Stimulated activated CD4-positive, alpha-beta T cell treated with anti-CD3 and anti-CD28 coated beads, Interleukin-4, amount 100 ng/mL, for 48 hours (primary cell): ENCODE data around the gene ARHGEF6.

ENCODE experiments used
- DNase-seq, 2 donors: peaks; one replicate each; pipeline ENCODE4 v3.0.0-alpha.2; 2020; ENCODE audit warnings: low read depth in 2 of 2

The ARHGEF6 gene

GRCh38 chrX:136646602-136647239, 134.0 kb downstream of the ARHGEF6 start:
- DNase-seq = no peak

GRCh38 chrX:136643243-136643642, 137.5 kb downstream of the ARHGEF6 start:
- no peak for DNase-seq

GRCh38 chrX:136639506-136640176, 141.1 kb downstream of the ARHGEF6 start:
- DNase-seq = no peak

DNA sequence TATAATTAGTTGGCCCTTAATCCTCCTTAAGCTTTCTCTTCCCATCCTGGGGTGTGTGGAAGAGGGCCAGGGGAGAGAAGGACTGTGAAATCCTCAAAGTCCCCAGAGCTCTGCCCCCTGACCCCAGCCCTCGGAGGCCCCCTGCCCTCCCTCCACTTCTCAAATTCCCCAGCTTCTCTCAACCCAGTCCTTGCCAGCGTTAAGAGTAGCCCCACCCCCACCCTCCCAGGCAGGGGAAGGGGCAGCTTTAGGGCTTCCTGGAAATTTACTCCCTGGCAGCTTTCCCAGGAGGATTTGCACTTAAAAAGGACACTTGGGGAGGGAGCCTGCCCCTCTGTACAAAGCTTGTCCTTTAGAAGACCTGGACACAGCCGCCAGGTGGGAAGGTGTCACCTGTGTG, 144.6 kb downstream of the ARHGEF6 start:
- DNase-seq = no peak

DNA sequence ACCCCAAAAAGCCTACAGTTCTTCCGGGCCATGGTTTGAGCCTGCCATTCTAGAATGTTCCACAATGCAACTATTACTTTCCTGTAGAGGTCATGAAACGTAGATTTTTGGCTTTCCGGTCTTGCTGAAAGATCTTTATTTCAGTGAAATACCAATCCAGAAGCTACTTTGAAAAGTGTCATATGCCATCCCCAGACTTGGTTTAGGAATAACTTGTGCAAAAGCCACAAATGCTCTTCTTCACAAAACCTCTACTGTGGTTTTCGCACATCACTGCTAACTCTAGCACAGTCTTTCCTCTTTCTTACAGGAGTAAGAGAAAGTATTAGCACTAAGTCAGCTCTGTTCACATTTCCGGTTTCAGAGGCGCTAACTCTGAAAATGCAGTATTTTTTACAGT, 145.5 kb downstream of the ARHGEF6 start:
- DNase-seq = no peak

GRCh38 chrX:136630881-136631280, 149.9 kb downstream of the ARHGEF6 start:
- DNase-seq = no peak

DNA sequence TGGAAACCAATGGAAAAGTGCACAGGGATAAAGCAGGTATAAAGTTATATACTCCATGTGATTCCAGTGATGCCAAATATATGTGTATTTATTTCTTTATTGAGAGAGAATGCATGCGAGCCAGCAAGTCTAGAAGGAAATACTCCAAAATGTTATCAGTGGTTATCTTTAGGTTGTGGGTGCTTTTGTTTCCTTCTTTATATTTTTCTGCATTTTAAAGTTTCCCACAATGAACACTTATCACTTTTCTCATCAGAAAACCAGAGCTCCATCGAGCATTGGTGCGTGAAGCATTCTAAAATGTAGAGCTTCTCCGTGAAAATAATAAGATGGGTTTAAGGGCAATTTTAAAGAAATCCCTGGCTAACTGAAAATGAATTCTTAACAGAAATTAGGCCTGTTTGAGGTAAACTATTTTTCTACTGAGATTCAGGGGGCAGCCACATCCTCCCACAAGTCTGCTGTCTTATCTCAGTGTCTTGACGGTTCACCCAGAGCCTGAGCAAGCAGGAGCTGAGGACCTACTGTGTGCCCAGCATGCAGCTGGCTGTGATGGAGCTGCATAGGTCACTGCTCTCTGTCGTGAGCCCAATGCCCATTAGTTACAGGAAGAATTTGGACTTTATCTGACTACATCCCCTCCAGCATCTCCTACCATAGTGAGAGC, 151.5 kb downstream of the ARHGEF6 start:
- no peak for DNase-seq

DNA sequence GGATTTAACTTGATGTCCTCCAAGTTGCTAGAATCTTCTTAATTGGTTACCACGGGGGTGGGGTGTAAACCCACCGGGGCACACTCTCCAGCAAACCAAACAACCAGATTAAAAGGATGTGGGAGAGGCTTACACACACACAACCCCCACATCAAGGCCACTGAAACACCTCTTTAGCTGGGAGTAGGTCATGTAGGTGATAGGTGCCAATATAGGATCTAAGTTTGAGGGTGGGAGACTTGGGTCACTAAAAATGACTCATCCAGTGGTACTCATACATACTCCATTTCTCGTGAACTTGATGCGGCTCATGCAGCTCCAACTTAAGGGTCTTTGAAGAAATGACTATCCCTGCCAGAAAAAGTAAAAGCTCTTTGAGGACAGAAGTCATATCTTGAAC, 153.3 kb downstream of the ARHGEF6 start:
- DNase-seq = no peak

- DNase-seq = no peak
Observed at GRCh38 chrX:136626891-136627290, 153.8 kb downstream of the ARHGEF6 start.

DNA sequence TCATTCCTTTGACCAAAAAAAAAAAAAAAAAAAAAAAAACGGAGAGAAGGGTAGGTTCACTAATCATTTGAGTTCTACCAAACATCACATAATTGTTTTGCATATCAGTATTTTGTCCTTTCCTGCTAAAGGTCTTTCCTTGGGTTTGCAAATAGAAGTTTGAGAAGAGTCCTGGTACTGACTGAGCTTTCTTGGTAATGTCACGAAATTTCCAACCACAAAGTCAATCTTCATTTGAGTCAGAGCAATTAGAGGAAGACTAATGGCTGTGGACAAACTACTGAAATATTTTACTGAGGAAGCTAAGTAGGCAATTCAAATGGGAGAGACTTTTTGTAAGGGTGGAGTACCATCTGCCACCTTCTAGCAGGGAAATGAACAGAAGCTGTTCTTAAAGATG, 154.5 kb downstream of the ARHGEF6 start:
- DNase-seq = no peak

GRCh38 chrX:136625246-136625645, 155.5 kb downstream of the ARHGEF6 start:
- DNase-seq = no peak

- no peak for DNase-seq
Observed at GRCh38 chrX:136623396-136623795, 157.3 kb downstream of the ARHGEF6 start.

DNA sequence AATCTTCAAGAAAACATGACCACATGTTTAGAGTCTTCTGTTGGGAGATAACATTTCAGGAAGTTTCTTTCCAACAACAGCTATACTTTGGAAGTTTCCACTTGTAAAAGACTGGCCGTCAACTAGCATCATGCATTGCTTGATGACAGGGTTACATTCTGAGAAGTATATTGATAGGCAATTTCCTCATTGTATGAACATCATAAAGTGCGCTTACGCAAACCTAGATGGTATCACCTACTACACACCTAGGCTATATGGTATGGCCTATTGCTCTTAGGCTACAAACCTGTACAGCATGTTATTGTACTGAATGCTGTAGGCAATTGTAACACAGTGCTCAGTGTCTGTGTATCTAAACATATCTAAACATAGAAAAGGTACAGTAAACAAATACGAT, 158.2 kb downstream of the ARHGEF6 start:
- DNase-seq = no peak

DNA sequence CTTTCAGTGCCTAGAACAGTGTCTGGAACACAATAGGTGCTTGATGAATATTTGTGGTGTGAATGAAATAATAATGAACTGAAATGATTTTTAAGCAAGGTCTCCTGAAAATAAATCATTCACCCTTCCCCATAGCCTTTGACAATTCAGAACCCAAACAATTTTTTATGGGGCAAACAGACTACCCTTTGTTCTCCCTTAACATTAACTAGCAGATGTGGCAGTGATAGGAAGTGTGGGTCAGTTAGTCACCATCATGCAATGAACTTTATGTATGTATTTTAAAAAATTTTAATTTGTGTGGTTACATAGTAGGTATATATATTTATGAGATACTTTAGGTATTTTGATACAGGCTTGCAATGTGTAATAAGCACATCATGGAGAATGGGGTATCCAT, 160.0 kb downstream of the ARHGEF6 start:
- no peak for DNase-seq

DNA sequence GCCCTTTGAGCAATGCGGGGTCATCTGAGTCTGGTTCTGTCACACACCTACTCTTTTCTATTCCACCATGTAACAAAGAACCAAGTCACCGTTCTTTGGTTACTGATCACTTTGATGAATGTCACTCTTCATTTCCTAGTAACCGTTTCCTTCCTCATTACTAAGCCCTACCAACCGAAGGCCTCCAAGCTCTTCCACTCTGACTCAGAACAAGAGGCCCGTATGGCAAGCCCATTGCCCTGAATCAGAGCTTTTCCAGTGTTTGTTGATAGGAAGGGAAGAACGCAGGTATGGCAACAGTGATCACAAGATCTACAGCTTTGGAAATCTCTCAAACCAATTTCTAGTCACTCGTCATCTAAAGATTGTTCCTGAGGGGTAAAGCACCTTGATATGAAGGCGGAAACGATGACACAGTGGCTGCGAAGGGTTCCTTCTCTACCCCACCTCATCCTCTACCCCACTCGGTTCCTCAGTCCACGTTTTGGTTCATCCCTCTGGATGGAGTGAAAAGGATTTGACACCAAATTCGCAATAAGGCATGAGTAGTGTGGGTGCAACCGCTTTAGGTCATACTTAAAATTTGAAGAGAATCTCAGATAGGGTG, 160.7 kb downstream of the ARHGEF6 start:
- DNase-seq = peak in 1 of 2 donors; percentile 40

DNA sequence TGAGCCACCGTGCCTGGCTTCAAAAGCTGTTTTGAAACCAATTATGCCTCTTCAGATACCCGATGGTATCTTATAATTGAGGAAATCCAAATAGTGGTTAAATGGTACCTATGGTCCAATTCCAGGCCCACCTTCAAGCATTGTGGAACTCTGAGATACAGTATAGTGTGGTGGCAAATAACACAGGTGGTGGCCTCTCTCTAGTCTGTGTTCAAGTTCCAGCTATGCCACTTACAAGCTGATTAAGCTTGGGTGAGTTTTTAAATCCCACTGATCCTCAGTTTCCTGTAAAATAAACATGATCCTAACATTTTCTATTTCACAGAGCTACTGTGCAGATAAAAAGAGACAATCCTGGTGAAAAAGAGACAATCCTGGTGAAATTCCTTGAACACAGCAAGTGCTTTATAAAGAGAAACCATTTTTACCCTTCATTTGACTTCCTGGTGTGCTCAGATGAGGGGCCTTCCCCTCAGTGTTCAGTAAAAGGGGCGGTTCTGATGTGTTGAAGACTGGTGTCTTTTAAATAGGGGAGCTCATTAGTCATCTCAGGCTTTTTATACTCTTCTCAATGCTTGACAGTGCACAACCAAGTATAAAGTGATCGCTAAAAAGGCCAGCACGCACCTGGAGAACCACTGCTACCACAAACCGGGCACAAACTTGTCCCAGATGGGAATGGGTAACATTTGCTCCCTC, 163.6 kb downstream of the ARHGEF6 start:
- DNase-seq = no peak
